HepG2 (cell line): ENCODE results near the gene SMAD2. TPM values are rescaled to one million over a fixed set of nuclear protein-coding genes. Genes with fewer than 3 reads are reported as not detected.

Source experiments
- HDAC2 ChIP-seq: sonication (generic); formaldehyde crosslinking; IDR thresholded peaks from 2 replicates; pipeline ENCODE4 v1.4.0; 2020; ENCODE audit warnings: missing genetic modification reagents
- HMG20B ChIP-seq: conservative IDR thresholded peaks from 2 replicates; pipeline ENCODE4 v1.6.1; 2016; ENCODE audit warnings: missing genetic modification reagents, missing compliant biosample characterization
- KDM1A ChIP-seq: IDR thresholded peaks from 2 replicates; pipeline ENCODE4 v1.6.1; 2016; ENCODE audit warnings: missing compliant biosample characterization
- KLF9 ChIP-seq: IDR thresholded peaks from 2 replicates; pipeline ENCODE4 v1.6.1; 2016; ENCODE audit warnings: low read depth
- MTA1 ChIP-seq: sonication (generic); formaldehyde crosslinking; IDR thresholded peaks from 2 replicates; pipeline ENCODE4 v1.4.0; 2020; ENCODE audit warnings: missing genetic modification reagents, mild to moderate bottlenecking, borderline replicate concordance
- NR3C1 ChIP-seq: sonication (generic); formaldehyde crosslinking; IDR thresholded peaks from 2 replicates; pipeline ENCODE4 v1.4.0; 2020; ENCODE audit warnings: missing genetic modification reagents
- SKI ChIP-seq: fragments of 450-650 bp; IDR thresholded peaks from one replicate; pipeline ENCODE4 v1.6.1; 2018; ENCODE audit warnings: mild to moderate bottlenecking; ENCODE audit not compliant: partially characterized antibody
- TCF12 ChIP-seq, 2 experiments: fragments of 450-650 bp in 1 of 2; sonication (generic) in 1 of 2; formaldehyde crosslinking in 1 of 2; IDR thresholded peaks; 2 replicates each; pipeline versions ENCODE4 v1.6.1 to v1.8.0; 2017 to 2022; ENCODE audit warnings: antibody characterized with exemption in 1 of 2, mild to moderate bottlenecking in 1 of 2, missing genetic modification reagents in 1 of 2, moderate library complexity in 1 of 2
- ZBTB26 ChIP-seq: IDR thresholded peaks from 2 replicates; pipeline ENCODE4 v1.6.1; 2016; ENCODE audit warnings: missing compliant biosample characterization, missing genetic modification reagents, borderline replicate concordance
- ZBTB37 ChIP-seq: sonication (generic); formaldehyde crosslinking; IDR thresholded peaks from 2 replicates; pipeline ENCODE4 v1.4.0; 2020; ENCODE audit warnings: mild to moderate bottlenecking, missing genetic modification reagents
- ZNF296 ChIP-seq: sonication (generic); formaldehyde crosslinking; conservative IDR thresholded peaks from 2 replicates; pipeline ENCODE4 v1.5.0; 2020; ENCODE audit warnings: mild to moderate bottlenecking, missing genetic modification reagents
- ZNF350 ChIP-seq: sonication (generic); formaldehyde crosslinking; IDR thresholded peaks from 2 replicates; pipeline ENCODE4 v1.4.0; 2020; ENCODE audit warnings: mild to moderate bottlenecking, low read depth, missing genetic modification reagents, borderline replicate concordance
- ZNF547 ChIP-seq: sonication (generic); formaldehyde crosslinking; IDR thresholded peaks from 2 replicates; pipeline ENCODE4 v1.5.1; 2020; ENCODE audit warnings: mild to moderate bottlenecking, missing genetic modification reagents
- ZNF761 ChIP-seq: sonication (generic); formaldehyde crosslinking; conservative IDR thresholded peaks from 2 replicates; pipeline ENCODE4 v1.4.0; 2020; ENCODE audit warnings: mild to moderate bottlenecking, missing genetic modification reagents
- ZSCAN22 ChIP-seq: sonication (generic); formaldehyde crosslinking; IDR thresholded peaks from 2 replicates; pipeline ENCODE4 v1.4.0; 2020; ENCODE audit warnings: mild to moderate bottlenecking, missing genetic modification reagents
- polyA plus RNA-seq, 8 experiments: library from polyadenylated mRNA; depleted of rRNA in 3 of 8; stranded (reverse) in 7 of 8; unstranded in 1 of 8; fragments of >200 nt; fragmentation: Illumina TruSeq in 4 of 8; extraction: Trizol in 4 of 8; gene quantifications; 2 replicates each; pipeline versions ENCODE4 v1.2.1 to v1.2.3, GENCODE V29; 2011 to 2016; ENCODE audit warnings: low read depth in 4 of 8, missing spikeins in 1 of 8, mixed read lengths in 1 of 8; ENCODE audit not compliant: insufficient read depth in 1 of 8
- total RNA-seq, 5 experiments: library from RNA; depleted of rRNA; stranded (reverse); fragments of >200 nt; fragmentation: Illumina TruSeq; extraction: Trizol; gene quantifications; 2 replicates each; pipeline ENCODE4 v1.2.3, GENCODE V29; 2016; ENCODE audit warnings: low read depth in 1 of 5
- TF ChIP-seq, protein P1 (sequence below): sonication (generic); formaldehyde crosslinking; IDR thresholded peaks from 2 replicates; pipeline ENCODE4 v1.4.0; 2020; ENCODE audit warnings: missing genetic modification reagents
- TF ChIP-seq, protein P2 (sequence below): IDR thresholded peaks from 2 replicates; pipeline ENCODE4 v1.4.0; 2020; ENCODE audit warnings: mild to moderate bottlenecking, missing genetic modification reagents

The SMAD2 gene
- total and polyA plus RNA-seq, 2 of the 13 experiments (the other 11 are each of a cell fraction or from before 2014, with no cell fraction given): 40.2 to 96.2 TPM

DNA sequence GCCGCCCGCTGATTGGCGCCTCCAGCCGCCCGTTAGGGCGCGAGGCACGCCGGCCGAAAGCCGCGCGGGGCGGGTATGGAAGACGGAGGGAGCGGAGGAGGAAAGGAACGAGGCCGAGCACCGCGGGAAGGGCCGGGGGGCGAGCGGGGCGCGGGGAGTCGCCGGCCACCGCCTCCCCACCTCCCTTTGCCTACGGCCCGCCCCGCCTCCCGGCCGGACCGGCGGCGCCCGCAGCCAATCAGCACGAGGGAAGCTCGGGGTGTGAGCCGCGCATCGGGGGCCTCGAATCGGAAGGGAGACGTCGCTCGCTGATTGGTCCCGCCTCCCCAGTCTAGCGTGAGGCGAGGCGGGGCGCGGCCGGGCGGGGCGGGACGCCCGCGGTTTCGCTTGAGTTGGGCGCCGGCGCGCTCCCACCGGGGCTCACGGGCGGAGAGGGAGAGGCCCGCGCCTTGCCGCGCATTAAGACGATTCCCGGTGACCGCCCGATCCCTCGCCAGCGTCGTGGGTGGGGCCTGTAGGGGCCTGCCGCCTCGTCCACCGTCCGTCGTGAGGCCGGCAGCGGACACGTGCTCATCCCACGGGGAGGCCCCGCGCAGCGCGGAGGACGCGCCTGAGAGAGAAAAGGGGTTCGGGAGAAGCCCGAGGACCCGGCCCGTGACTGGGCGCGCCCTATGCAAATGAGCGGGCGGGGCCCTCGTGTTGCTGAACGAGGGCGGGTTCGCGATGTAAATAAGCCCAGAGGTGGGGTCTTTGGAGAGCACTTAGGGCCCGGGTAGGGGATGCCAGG, 665 bp upstream of the SMAD2 start (continued):
- TF ChIP-seq ZBTB26 (CRISPR knock-in tag) (peak; percentile 54), HMG20B (CRISPR knock-in tag) (no peak), KLF9 (CRISPR knock-in tag) (no peak), ZNF350 (CRISPR knock-in tag) (peak; percentile 83), ZNF547 (CRISPR knock-in tag) (peak; percentile 97), SKI (peak; percentile 32), TCF12 (IDR thresholded peaks at IDR 0.05) (no peak), TCF12 (CRISPR knock-in tag; IDR thresholded peaks at IDR 0.05) (peak; percentile 88), ZNF761 (CRISPR knock-in tag) (peak; percentile 68; the same call in 1 of the 2 replicates), ZSCAN22 (no peak), ZBTB37 (no peak), MTA1 (CRISPR knock-in tag) (peak; percentile 66; the same call in 1 of the 2 replicates), HDAC2 (CRISPR knock-in tag) (no peak), KDM1A (CRISPR knock-in tag) (no peak), ZNF296 (CRISPR knock-in tag) (0 out of 2 replicates have a peak, but pooled peaks have one; percentile 75), NR3C1 (no peak)
- TF ChIP-seq, protein P1, sequence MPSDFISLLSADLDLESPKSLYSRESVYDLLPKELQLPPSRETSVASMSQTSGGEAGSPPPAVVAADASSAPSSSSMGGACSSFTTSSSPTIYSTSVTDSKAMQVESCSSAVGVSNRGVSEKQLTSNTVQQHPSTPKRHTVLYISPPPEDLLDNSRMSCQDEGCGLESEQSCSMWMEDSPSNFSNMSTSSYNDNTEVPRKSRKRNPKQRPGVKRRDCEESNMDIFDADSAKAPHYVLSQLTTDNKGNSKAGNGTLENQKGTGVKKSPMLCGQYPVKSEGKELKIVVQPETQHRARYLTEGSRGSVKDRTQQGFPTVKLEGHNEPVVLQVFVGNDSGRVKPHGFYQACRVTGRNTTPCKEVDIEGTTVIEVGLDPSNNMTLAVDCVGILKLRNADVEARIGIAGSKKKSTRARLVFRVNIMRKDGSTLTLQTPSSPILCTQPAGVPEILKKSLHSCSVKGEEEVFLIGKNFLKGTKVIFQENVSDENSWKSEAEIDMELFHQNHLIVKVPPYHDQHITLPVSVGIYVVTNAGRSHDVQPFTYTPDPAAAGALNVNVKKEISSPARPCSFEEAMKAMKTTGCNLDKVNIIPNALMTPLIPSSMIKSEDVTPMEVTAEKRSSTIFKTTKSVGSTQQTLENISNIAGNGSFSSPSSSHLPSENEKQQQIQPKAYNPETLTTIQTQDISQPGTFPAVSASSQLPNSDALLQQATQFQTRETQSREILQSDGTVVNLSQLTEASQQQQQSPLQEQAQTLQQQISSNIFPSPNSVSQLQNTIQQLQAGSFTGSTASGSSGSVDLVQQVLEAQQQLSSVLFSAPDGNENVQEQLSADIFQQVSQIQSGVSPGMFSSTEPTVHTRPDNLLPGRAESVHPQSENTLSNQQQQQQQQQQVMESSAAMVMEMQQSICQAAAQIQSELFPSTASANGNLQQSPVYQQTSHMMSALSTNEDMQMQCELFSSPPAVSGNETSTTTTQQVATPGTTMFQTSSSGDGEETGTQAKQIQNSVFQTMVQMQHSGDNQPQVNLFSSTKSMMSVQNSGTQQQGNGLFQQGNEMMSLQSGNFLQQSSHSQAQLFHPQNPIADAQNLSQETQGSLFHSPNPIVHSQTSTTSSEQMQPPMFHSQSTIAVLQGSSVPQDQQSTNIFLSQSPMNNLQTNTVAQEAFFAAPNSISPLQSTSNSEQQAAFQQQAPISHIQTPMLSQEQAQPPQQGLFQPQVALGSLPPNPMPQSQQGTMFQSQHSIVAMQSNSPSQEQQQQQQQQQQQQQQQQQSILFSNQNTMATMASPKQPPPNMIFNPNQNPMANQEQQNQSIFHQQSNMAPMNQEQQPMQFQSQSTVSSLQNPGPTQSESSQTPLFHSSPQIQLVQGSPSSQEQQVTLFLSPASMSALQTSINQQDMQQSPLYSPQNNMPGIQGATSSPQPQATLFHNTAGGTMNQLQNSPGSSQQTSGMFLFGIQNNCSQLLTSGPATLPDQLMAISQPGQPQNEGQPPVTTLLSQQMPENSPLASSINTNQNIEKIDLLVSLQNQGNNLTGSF: peak; percentile 94
- TF ChIP-seq, protein P2, sequence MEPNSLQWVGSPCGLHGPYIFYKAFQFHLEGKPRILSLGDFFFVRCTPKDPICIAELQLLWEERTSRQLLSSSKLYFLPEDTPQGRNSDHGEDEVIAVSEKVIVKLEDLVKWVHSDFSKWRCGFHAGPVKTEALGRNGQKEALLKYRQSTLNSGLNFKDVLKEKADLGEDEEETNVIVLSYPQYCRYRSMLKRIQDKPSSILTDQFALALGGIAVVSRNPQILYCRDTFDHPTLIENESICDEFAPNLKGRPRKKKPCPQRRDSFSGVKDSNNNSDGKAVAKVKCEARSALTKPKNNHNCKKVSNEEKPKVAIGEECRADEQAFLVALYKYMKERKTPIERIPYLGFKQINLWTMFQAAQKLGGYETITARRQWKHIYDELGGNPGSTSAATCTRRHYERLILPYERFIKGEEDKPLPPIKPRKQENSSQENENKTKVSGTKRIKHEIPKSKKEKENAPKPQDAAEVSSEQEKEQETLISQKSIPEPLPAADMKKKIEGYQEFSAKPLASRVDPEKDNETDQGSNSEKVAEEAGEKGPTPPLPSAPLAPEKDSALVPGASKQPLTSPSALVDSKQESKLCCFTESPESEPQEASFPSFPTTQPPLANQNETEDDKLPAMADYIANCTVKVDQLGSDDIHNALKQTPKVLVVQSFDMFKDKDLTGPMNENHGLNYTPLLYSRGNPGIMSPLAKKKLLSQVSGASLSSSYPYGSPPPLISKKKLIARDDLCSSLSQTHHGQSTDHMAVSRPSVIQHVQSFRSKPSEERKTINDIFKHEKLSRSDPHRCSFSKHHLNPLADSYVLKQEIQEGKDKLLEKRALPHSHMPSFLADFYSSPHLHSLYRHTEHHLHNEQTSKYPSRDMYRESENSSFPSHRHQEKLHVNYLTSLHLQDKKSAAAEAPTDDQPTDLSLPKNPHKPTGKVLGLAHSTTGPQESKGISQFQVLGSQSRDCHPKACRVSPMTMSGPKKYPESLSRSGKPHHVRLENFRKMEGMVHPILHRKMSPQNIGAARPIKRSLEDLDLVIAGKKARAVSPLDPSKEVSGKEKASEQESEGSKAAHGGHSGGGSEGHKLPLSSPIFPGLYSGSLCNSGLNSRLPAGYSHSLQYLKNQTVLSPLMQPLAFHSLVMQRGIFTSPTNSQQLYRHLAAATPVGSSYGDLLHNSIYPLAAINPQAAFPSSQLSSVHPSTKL: peak; percentile 48
